IPS-NIHi11 (cell line): ENCODE measurements around the gene ERVMER34-1.

Experiments used
- DNase-seq: peaks from one replicate; pipeline ENCODE4 v3.0.0; 2012; ENCODE audit warnings: mixed read lengths, low spot score

ERVMER34-1 gene

GRCh38 chr4:52718123-52718522 lies 33.1 kb downstream of the ERVMER34-1 start:
- DNase-seq = no peak

GRCh38 chr4:52716364-52717151 lies 34.7 kb downstream of the ERVMER34-1 start:
- DNase-seq = no peak

- DNase-seq = no peak
Observed at GRCh38 chr4:52715914-52716313, 35.3 kb downstream of the ERVMER34-1 start.

GRCh38 chr4:52715255-52715897 lies 35.8 kb downstream of the ERVMER34-1 start:
- no peak for DNase-seq

DNA sequence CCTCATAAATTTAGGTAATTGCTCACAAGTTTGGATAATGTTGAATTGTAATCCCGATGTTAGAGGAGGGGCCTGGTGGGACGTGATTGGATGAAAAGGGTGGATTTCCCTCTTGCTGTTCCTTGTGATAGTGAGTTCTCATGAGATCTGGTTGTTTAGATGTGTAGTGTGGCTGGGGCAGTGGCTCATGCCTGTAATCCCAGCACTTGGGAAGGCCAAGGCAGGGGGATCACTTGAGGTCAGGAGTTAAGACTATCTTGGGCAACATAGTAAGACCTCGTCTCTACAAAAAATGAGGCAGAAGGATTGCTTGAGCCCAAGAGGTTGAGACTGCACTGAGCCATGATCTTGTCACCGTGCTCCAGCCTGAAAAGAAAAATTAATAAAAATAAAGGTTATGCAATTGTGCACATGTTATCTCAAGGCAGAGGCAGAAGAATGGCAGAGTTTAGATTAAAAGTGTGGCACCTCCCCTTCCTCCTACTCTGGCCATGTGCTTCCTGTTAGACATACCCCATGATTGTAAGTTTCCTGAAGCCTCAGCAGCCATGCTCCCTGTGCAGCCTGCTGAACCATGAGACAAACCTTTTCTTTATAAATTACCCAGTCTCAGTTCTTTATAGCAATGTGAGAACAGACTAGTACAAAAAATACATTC lies 36.5 kb downstream of the ERVMER34-1 start:
- no peak for DNase-seq

- no peak for DNase-seq
Observed at GRCh38 chr4:52713456-52713937, 37.7 kb downstream of the ERVMER34-1 start.

DNA sequence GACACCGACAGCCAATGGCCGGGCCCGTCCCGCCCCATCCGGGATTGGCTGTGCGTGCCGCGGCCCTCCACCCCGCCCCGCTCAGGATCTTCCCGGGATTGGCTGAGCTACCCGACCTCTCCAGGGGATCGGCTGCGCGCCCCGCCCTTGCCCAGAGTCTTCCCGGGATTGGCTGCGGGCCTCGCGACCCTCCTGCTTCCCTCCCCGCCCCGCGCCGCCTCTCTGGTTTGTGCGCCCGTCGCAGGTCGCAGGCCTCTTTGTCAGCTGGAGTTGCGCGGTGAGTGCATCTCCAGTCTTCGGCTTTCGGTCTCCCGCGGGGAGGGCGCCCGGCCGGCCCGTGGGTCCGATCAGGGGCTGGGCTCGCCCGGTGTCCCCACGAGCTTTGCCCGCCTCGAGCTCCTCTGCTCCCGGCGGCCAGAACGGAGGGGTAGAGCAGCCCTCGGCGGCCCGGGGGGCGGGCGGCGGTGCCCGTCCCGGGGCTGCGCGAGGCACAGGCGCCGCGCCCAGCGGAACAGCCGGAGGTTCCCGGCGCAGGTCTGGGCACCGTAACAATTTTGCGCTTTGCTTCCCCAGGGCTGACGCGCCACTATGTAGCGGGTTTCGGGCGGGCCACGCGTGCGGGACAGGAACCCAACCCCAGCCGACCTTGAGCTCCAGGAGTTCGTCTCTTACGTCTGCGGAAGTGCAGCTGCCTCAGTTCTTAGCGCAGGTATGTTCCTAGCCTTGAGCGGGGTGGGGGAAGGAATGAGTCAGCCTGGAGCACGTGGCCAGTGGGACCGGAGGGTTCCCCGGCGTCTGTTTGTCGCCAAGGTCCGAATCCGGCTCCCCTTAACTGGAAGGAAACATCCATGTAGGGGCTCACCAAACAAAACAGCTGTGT lies 38.7 kb downstream of the ERVMER34-1 start:
- DNase-seq = peak; percentile 99

GRCh38 chr4:52711834-52712250 lies 39.4 kb downstream of the ERVMER34-1 start:
- no peak for DNase-seq

DNA sequence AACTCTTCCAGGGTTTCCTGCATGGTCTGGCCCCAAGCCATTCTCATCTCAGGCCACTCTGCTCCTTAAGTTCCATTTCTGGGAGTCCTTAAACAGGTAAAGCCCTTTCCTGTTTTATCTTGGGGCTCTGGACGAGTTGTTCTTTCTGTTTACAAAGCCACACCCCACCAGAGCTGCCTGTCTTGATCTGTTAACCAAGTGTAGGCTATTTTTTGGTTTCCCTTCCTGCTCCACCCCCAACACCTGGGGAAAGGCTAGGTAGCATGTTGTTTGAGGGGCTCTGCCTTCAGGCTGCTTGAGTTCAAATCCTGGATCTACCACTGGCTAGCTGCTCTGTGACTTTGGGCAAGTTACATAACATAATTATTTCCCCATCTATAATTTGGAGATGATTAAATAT lies 40.0 kb downstream of the ERVMER34-1 start:
- DNase-seq = no peak

DNA sequence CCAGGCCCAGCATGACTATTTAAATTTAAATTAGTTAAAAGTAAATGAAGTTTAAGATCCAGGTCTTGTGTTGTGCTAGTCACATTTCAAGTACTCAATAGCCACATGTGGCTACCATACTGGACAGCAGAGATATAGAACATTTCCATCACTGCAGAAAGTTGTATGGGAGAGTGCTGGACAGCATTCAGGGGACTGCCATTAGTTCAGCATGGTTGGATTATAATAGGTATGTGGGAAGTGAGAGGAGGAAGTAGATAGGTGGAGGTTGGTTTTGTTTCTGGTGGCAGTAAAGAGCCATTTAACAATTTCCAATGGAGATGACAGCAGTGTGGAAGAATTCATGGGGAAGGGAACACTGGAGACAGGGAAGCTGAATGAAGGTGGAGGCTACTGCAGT lies 42.1 kb downstream of the ERVMER34-1 start:
- no peak for DNase-seq

GRCh38 chr4:52704661-52705060 lies 46.6 kb downstream of the ERVMER34-1 start:
- DNase-seq = no peak

DNA sequence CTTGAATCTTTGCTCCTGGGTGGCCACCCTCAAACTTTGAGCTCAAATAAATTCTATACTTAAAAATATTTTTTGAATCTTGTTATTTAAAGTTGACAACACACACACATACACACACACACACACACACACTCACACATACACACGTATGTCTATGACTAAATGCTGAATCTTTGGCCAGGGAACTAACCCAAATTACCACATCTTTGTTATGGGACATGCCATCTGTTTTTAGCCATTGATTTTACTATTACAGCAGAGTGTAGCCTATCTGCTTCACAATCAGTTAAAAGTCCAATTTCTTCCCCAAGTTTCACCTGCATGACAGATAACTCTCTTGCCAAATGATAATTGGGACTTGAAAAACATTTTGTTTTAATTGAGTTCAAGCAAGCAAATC lies 47.1 kb downstream of the ERVMER34-1 start:
- no peak for DNase-seq

DNA sequence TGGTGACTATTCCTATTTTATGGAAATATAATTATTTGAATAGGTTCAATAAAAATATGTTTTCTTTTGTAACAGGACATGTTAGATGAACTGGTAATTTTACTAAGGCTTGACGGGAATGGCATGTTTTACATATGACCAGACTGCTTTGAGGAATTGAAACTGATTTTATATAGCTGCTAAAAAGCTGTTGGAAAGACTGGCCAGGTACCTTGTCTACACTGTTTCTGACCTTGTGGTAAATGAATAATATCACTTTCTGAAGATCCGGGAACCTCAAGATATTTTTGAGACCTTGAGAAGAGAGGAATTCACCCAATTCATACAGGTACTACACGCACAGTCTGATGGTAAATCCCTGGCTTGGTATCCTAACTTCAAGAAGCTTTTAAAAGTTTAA lies 50.0 kb downstream of the ERVMER34-1 start:
- no peak for DNase-seq

DNA sequence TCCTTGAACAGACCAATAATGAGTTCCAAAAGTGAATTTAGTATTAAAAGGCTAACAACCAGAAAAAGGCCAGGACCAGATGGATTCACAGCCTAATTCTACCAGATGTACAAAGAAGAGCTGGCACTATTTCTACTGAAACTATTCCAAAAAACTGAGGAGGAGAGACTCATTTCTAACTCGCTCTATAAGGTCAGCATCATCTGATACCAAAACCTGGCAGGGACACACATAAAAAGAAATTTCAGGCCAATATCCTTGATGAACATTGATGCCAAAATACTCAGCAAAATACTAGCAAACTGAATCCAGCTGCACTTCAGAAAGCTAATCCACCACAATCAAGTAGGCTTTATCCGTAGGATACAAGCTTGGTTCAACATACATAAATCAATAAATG lies 56.3 kb downstream of the ERVMER34-1 start:
- no peak for DNase-seq

- no peak for DNase-seq
Observed at GRCh38 chr4:52693492-52693891, 57.7 kb downstream of the ERVMER34-1 start.
